KMS-11 (cell line): ENCODE measurements around the gene PCDHB11.

Experiments
- H2AFZ ChIP-seq: fragments of 200-600 bp; sonication (generic); 2 replicates; pipeline ENCODE4 v1.6.1; 2016; ENCODE audit warnings: antibody characterized with exemption, mixed run types, low read depth
- H3K27ac ChIP-seq: fragments of 200-600 bp; sonication (generic); 2 replicates; pipeline ENCODE4 v1.6.1; 2016; ENCODE audit warnings: mild to moderate bottlenecking, mixed run types
- H3K27me3 ChIP-seq: fragments of 200-600 bp; sonication (generic); 2 replicates; pipeline ENCODE4 v1.6.1; 2017; ENCODE audit warnings: mild to moderate bottlenecking, low read depth, mixed run types, moderate library complexity; ENCODE audit not compliant: insufficient read depth
- H3K36me3 ChIP-seq: fragments of 200-600 bp; sonication (generic); 2 replicates; pipeline ENCODE4 v1.6.1; 2017; ENCODE audit warnings: mild to moderate bottlenecking, mixed run types; ENCODE audit not compliant: insufficient read depth
- H3K4me1 ChIP-seq: fragments of 200-600 bp; sonication (generic); 2 replicates; pipeline ENCODE4 v1.6.1; 2016; ENCODE audit warnings: mild to moderate bottlenecking, low read depth, mixed run types; ENCODE audit not compliant: poor library complexity, severe bottlenecking
- H3K4me2 ChIP-seq: fragments of 200-600 bp; sonication (generic); 2 replicates; pipeline ENCODE4 v1.7.0; 2016; ENCODE audit warnings: mild to moderate bottlenecking, mixed run types
- H3K4me3 ChIP-seq: fragments of 200-600 bp; sonication (generic); IDR thresholded peaks from 2 replicates; pipeline ENCODE4 v1.6.1; 2017; ENCODE audit warnings: low read depth, low read length, mixed read lengths; ENCODE audit not compliant: insufficient read depth
- H3K79me2 ChIP-seq: fragments of 200-600 bp; sonication (generic); 2 replicates; pipeline ENCODE4 v1.6.1; 2016; ENCODE audit warnings: low read depth, mixed run types; ENCODE audit not compliant: insufficient read depth
- H3K9ac ChIP-seq: fragments of 200-600 bp; sonication (generic); 2 replicates; pipeline ENCODE4 v1.6.1; 2016; ENCODE audit warnings: mild to moderate bottlenecking, mixed run types
- H4K20me1 ChIP-seq: fragments of 200-600 bp; sonication (generic); 2 replicates; pipeline ENCODE4 v1.6.1; 2016; ENCODE audit warnings: mild to moderate bottlenecking, mixed run types; ENCODE audit not compliant: insufficient read depth
- CTCF ChIP-seq: fragments of 200-600 bp; sonication (generic); conservative IDR thresholded peaks from 2 replicates; pipeline ENCODE4 v1.6.1; 2017; ENCODE audit warnings: low read depth, mild to moderate bottlenecking, antibody characterized with exemption, low read length, moderate library complexity, mixed read lengths

PCDHB11 gene

GRCh38 chr5:141250576-141250975, 51.1 kb downstream of the PCDHB11 start:
- Histone ChIP-seq H3K36me3 (no peaks in the 10 kb centered on the region), H4K20me1 (no peaks in the 10 kb centered on the region), H3K4me2 (no peak overlapping the region), H2AFZ (no peak overlapping the region), H3K27ac (no peak overlapping the region), H3K4me1 (no peaks in the 10 kb centered on the region), H3K4me3 (no peak overlapping the region), H3K27me3 (no peaks in the 10 kb centered on the region), H3K79me2 (no peaks in the 10 kb centered on the region), H3K9ac (no peak overlapping the region)
- no peak for TF ChIP-seq CTCF
